ENCODE measurements around the gene BCL2L15. TPM values are rescaled to one million over a fixed set of nuclear protein-coding genes. Genes with fewer than 3 reads are reported as not detected.

The BCL2L15 gene
- total RNA-seq, 1 experiment from 2014 or later: 0.17 TPM

GRCh38 chr1:113924473-113924872, 37.1 kb upstream of the BCL2L15 start:
- no peak overlapping the region for H3K4me3 Mint-ChIP-seq
- TF ChIP-seq ZNF416 (CRISPR knock-in tag; IDR thresholded peaks at IDR 0.05) (no peak), ETV6 (CRISPR knock-in tag; IDR thresholded peaks at IDR 0.05) (no peak), FOXK1 (CRISPR knock-in tag; IDR thresholded peaks at IDR 0.05) (no peak), ELF4 (CRISPR knock-in tag; IDR thresholded peaks at IDR 0.05; ENCODE audit: low read depth) (no peak), CTCF (IDR thresholded peaks at IDR 0.05) (no peak), ZNF281 (CRISPR knock-in tag; IDR thresholded peaks at IDR 0.05) (no peak), CREB1 (CRISPR knock-in tag; IDR thresholded peaks at IDR 0.05) (no peak), ZNF425 (CRISPR knock-in tag; conservative IDR thresholded peaks at IDR 0.05) (no peak), ATF1 (CRISPR knock-in tag; IDR thresholded peaks at IDR 0.05) (no peak), KAT7 (CRISPR knock-in tag; IDR thresholded peaks at IDR 0.05; ENCODE audit: borderline replicate concordance) (no peak), SP1 (CRISPR knock-in tag; conservative IDR thresholded peaks at IDR 0.05) (no peak)
- peaks cover 8% of the 10 kb centered on the region; the same call in 1 of the 2 replicates for H3K4me1 Mint-ChIP-seq
- DNase-seq (ENCODE audit: low spot score): no peak
- no peaks in the 10 kb centered on the region for H3K9me3 Mint-ChIP-seq
- no peaks in the 10 kb centered on the region for H3K36me3 Mint-ChIP-seq
- POLR2A ChIA-PET: no interaction called here
- peaks cover 30% of the 10 kb centered on the region for H3K27me3 Mint-ChIP-seq (ENCODE audit: low read depth)
- H3K27ac Mint-ChIP-seq: no peak overlapping the region
- CTCF ChIA-PET: no interaction called here
- no peak for ATAC-seq

- Mint-ChIP-seq H3K36me3 (no peaks in the 10 kb centered on the region), H3K9me3 (no peaks in the 10 kb centered on the region), H3K27me3 (ENCODE audit: low read depth) (peaks cover 36% of the 10 kb centered on the region), H3K4me1 (no peaks in the 10 kb centered on the region), H3K4me3 (no peak overlapping the region), H3K27ac (no peak overlapping the region)
- no peak for DNase-seq (ENCODE audit: low spot score)
- no peak for ATAC-seq
- ChIA-PET CTCF (no interaction called here), POLR2A (no interaction called here)
- no peak for TF ChIP-seq ZBTB21 (CRISPR knock-in tag; IDR thresholded peaks at IDR 0.05; ENCODE audit: borderline replicate concordance)
- TF ChIP-seq CDX4 (CRISPR knock-in tag; IDR thresholded peaks at IDR 0.05; ENCODE audit: borderline replicate concordance): no peak
- no peak for TF ChIP-seq MXD4 (CRISPR knock-in tag; IDR thresholded peaks at IDR 0.05; ENCODE audit: borderline replicate concordance)
- no peak for TF ChIP-seq ZNF416 (CRISPR knock-in tag; IDR thresholded peaks at IDR 0.05)
- TF ChIP-seq ZNF263 (CRISPR knock-in tag; IDR thresholded peaks at IDR 0.05; ENCODE audit: low read depth): no peak
- no peak for TF ChIP-seq HMGXB4 (CRISPR knock-in tag; IDR thresholded peaks at IDR 0.05)
- no peak for TF ChIP-seq FOXP4 (CRISPR knock-in tag; IDR thresholded peaks at IDR 0.05)
- TF ChIP-seq E2F5 (CRISPR knock-in tag; IDR thresholded peaks at IDR 0.05): no peak
- TF ChIP-seq ESRRA (CRISPR knock-in tag; IDR thresholded peaks at IDR 0.05; ENCODE audit: borderline replicate concordance): no peak
- no peak for TF ChIP-seq PREB (CRISPR knock-in tag; IDR thresholded peaks at IDR 0.05; ENCODE audit: borderline replicate concordance)
- no peak for TF ChIP-seq ZNF138 (CRISPR knock-in tag; conservative IDR thresholded peaks at IDR 0.05)
- no peak for TF ChIP-seq NR1H2 (CRISPR knock-in tag; IDR thresholded peaks at IDR 0.05)
- no peak for TF ChIP-seq OVOL2 (CRISPR knock-in tag; IDR thresholded peaks at IDR 0.05; ENCODE audit: borderline replicate concordance)
Measured at GRCh38 chr1:113922957-113923356, 35.6 kb upstream of the BCL2L15 start.

Measured in WTC11 (cell line).